Fibroblast of skin of right quadriceps (primary cell): Measurements from ENCODE around the gene RAC3.

Experiments
- DNase-seq: peaks from one replicate; pipeline ENCODE4 v3.0.0-alpha.2; 2013

RAC3 gene

GRCh38 chr17:82045936-82046484, 14.5 kb downstream of the RAC3 start:
- no peak for DNase-seq

- DNase-seq: no peak
Measured at GRCh38 chr17:82046903-82047302, 15.4 kb downstream of the RAC3 start.

- DNase-seq: no peak
Measured at GRCh38 chr17:82047379-82047778, 15.9 kb downstream of the RAC3 start.

GRCh38 chr17:82047914-82048570, 16.6 kb downstream of the RAC3 start:
- no peak for DNase-seq

- no peak for DNase-seq
Measured at GRCh38 chr17:82048571-82048971, 17.1 kb downstream of the RAC3 start.

- no peak for DNase-seq
Measured at GRCh38 chr17:82049106-82049505, 17.6 kb downstream of the RAC3 start.

GRCh38 chr17:82049521-82049971, 18.1 kb downstream of the RAC3 start:
- no peak for DNase-seq

- no peak for DNase-seq
Measured at GRCh38 chr17:82050152-82050760, 18.8 kb downstream of the RAC3 start.

GRCh38 chr17:82050761-82051641, 19.5 kb downstream of the RAC3 start:
- DNase-seq: no peak

GRCh38 chr17:82051776-82052637, 20.5 kb downstream of the RAC3 start, which contains the start of the genes GPS1 and RFNG:
TSS of gene GPS1 (plus strand) at chr17:82051898. CDS start at chr17:82051932, 34 bp downstream.
TSS of gene RFNG (minus strand) at chr17:82051811. CDS start at chr17:82051766, 45 bp downstream.
- peak; percentile 37 for DNase-seq

- no peak for DNase-seq
Measured at GRCh38 chr17:82052638-82053059, 21.2 kb downstream of the RAC3 start.

- no peak for DNase-seq
Measured at GRCh38 chr17:82053130-82053529, 21.7 kb downstream of the RAC3 start.

- no peak for DNase-seq
Measured at GRCh38 chr17:82053556-82054263, 22.2 kb downstream of the RAC3 start.

- DNase-seq: no peak
Measured at GRCh38 chr17:82054351-82055022, 23.0 kb downstream of the RAC3 start.

GRCh38 chr17:82055023-82055964, 23.8 kb downstream of the RAC3 start:
- DNase-seq: no peak

GRCh38 chr17:82055965-82056728, 24.7 kb downstream of the RAC3 start:
- no peak for DNase-seq

- no peak for DNase-seq
Measured at GRCh38 chr17:82056729-82057621, 25.5 kb downstream of the RAC3 start.
